Measurements from ENCODE around the gene IL18BP.

DNA sequence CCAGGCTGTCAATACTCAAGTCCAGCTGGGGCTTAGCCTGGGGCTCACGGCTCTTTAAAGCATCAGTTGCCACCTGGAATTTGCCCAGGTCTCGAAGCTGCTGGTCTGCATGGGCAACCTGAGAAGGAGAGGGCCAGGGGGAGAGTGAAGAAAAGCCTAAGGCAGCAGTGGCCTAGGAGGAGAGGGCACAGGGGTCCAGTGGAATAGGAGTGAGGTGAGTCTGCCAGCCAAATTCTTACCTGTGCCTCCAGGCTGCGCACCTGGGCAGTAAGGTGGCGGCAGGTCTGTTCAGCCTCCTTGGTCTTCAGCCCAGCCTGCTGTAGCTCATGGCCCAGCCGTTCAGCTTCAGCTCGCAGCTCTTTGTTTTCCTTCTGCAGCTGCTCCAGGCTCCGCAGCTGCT is 10.0 kb downstream of the IL18BP start:
- TF ChIP-seq, protein P1, sequence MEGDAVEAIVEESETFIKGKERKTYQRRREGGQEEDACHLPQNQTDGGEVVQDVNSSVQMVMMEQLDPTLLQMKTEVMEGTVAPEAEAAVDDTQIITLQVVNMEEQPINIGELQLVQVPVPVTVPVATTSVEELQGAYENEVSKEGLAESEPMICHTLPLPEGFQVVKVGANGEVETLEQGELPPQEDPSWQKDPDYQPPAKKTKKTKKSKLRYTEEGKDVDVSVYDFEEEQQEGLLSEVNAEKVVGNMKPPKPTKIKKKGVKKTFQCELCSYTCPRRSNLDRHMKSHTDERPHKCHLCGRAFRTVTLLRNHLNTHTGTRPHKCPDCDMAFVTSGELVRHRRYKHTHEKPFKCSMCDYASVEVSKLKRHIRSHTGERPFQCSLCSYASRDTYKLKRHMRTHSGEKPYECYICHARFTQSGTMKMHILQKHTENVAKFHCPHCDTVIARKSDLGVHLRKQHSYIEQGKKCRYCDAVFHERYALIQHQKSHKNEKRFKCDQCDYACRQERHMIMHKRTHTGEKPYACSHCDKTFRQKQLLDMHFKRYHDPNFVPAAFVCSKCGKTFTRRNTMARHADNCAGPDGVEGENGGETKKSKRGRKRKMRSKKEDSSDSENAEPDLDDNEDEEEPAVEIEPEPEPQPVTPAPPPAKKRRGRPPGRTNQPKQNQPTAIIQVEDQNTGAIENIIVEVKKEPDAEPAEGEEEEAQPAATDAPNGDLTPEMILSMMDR (IDR thresholded peaks at IDR 0.05; ENCODE audit: extremely low read depth in 1 of 2, insufficient read depth in 1 of 2, low read depth in 1 of 2, low read length in 2 of 2) = no peak
- no peak for TF ChIP-seq POLR2A (IDR thresholded peaks at IDR 0.05; ENCODE audit: low read depth, low read length)
- TF ChIP-seq, protein P2, sequence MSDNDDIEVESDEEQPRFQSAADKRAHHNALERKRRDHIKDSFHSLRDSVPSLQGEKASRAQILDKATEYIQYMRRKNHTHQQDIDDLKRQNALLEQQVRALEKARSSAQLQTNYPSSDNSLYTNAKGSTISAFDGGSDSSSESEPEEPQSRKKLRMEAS (IDR thresholded peaks at IDR 0.05; ENCODE audit: insufficient read depth, insufficient read length) = no peak
